Activated naive CD8-positive, alpha-beta T cell (primary cell): Measurements from ENCODE around the gene ZSWIM6.

Source experiments
- H3K27ac Mint-ChIP-seq: one replicate; pipeline ENCODE4 v1.8.0; 2021; ENCODE audit warnings: mixed read lengths
- H3K27me3 Mint-ChIP-seq: one replicate; pipeline ENCODE4 v1.8.0; 2021; ENCODE audit warnings: mixed read lengths
- H3K36me3 Mint-ChIP-seq: one replicate; pipeline ENCODE4 v1.8.0; 2021; ENCODE audit warnings: mixed read lengths
- H3K4me1 Mint-ChIP-seq: one replicate; pipeline ENCODE4 v1.8.0; 2021; ENCODE audit warnings: low read depth, mixed read lengths
- H3K4me3 Mint-ChIP-seq: one replicate; pipeline ENCODE4 v1.8.0; 2021; ENCODE audit warnings: mild to moderate bottlenecking, mixed read lengths
- H3K9me3 Mint-ChIP-seq: one replicate; pipeline ENCODE4 v1.8.0; 2021; ENCODE audit warnings: low read depth, mixed read lengths

The ZSWIM6 gene

GRCh38 chr5:61582205-61582820 lies 250.3 kb downstream of the ZSWIM6 start:
- no peaks in the 10 kb centered on the region for H3K4me1 Mint-ChIP-seq
- peaks cover 3% of the 10 kb centered on the region for H3K9me3 Mint-ChIP-seq
- peaks cover 5% of the 10 kb centered on the region for H3K27me3 Mint-ChIP-seq
- no peaks in the 10 kb centered on the region for H3K36me3 Mint-ChIP-seq
- H3K27ac Mint-ChIP-seq, result no peak overlapping the region
- no peak overlapping the region for H3K4me3 Mint-ChIP-seq

GRCh38 chr5:61582887-61583286 lies 250.8 kb downstream of the ZSWIM6 start:
- H3K36me3 Mint-ChIP-seq, result no peaks in the 10 kb centered on the region
- H3K27ac Mint-ChIP-seq, result no peak overlapping the region
- H3K9me3 Mint-ChIP-seq, result peaks cover 5% of the 10 kb centered on the region
- H3K4me1 Mint-ChIP-seq, result no peaks in the 10 kb centered on the region
- peaks cover 5% of the 10 kb centered on the region for H3K27me3 Mint-ChIP-seq
- no peak overlapping the region for H3K4me3 Mint-ChIP-seq

- Mint-ChIP-seq H3K27ac (no peak overlapping the region), H3K4me1 (no peaks in the 10 kb centered on the region)
Observed at GRCh38 chr5:61586096-61587084, 254.3 kb downstream of the ZSWIM6 start.

GRCh38 chr5:61587125-61587524 lies 255.1 kb downstream of the ZSWIM6 start:
- Mint-ChIP-seq H3K36me3 (no peaks in the 10 kb centered on the region), H3K9me3 (peaks cover 5% of the 10 kb centered on the region), H3K4me1 (no peaks in the 10 kb centered on the region), H3K27me3 (peaks cover 5% of the 10 kb centered on the region), H3K4me3 (no peak overlapping the region), H3K27ac (no peak overlapping the region)

More at GRCh38 chr5:61586096-61587084, 254.3 kb downstream of the ZSWIM6 start:
- Mint-ChIP-seq H3K27me3 (peaks cover 5% of the 10 kb centered on the region), H3K36me3 (no peaks in the 10 kb centered on the region), H3K4me3 (no peak overlapping the region), H3K9me3 (peaks cover 5% of the 10 kb centered on the region)

GRCh38 chr5:61588216-61588615 lies 256.2 kb downstream of the ZSWIM6 start:
- Mint-ChIP-seq H3K36me3 (no peaks in the 10 kb centered on the region), H3K27ac (no peak overlapping the region), H3K9me3 (peaks cover 5% of the 10 kb centered on the region), H3K4me1 (no peaks in the 10 kb centered on the region), H3K4me3 (no peak overlapping the region), H3K27me3 (peaks cover 2% of the 10 kb centered on the region)

- Mint-ChIP-seq H3K4me1 (no peaks in the 10 kb centered on the region), H3K9me3 (peaks cover 5% of the 10 kb centered on the region), H3K36me3 (no peaks in the 10 kb centered on the region), H3K27me3 (peaks cover 2% of the 10 kb centered on the region), H3K4me3 (no peak overlapping the region), H3K27ac (no peak overlapping the region)
Observed at GRCh38 chr5:61589946-61590345, 257.9 kb downstream of the ZSWIM6 start.

- no peaks in the 10 kb centered on the region for H3K4me1 Mint-ChIP-seq
- peaks cover 5% of the 10 kb centered on the region for H3K9me3 Mint-ChIP-seq
- no peak overlapping the region for H3K4me3 Mint-ChIP-seq
- H3K36me3 Mint-ChIP-seq, result no peaks in the 10 kb centered on the region
- peaks cover 2% of the 10 kb centered on the region for H3K27me3 Mint-ChIP-seq
- no peak overlapping the region for H3K27ac Mint-ChIP-seq
Observed at GRCh38 chr5:61590473-61590872, 258.4 kb downstream of the ZSWIM6 start.

GRCh38 chr5:61591859-61592258 lies 259.8 kb downstream of the ZSWIM6 start:
- peaks cover 5% of the 10 kb centered on the region for H3K9me3 Mint-ChIP-seq
- H3K4me3 Mint-ChIP-seq, result no peak overlapping the region
- H3K27ac Mint-ChIP-seq, result no peak overlapping the region
- no peaks in the 10 kb centered on the region for H3K4me1 Mint-ChIP-seq
- H3K36me3 Mint-ChIP-seq, result no peaks in the 10 kb centered on the region
- no peaks in the 10 kb centered on the region for H3K27me3 Mint-ChIP-seq

- no peaks in the 10 kb centered on the region for H3K27me3 Mint-ChIP-seq
- no peaks in the 10 kb centered on the region for H3K9me3 Mint-ChIP-seq
- H3K4me3 Mint-ChIP-seq, result no peak overlapping the region
- no peaks in the 10 kb centered on the region for H3K36me3 Mint-ChIP-seq
- H3K27ac Mint-ChIP-seq, result no peak overlapping the region
- no peaks in the 10 kb centered on the region for H3K4me1 Mint-ChIP-seq
Observed at GRCh38 chr5:61595426-61595825, 263.4 kb downstream of the ZSWIM6 start.
